GM19035 (cell line): ENCODE measurements around the gene TM4SF18.

ENCODE experiments used
- ATAC-seq: cut with Tn5 transposase; IDR thresholded peaks from one replicate; pipeline ENCODE4 v1.9.1; 2021; ENCODE audit not compliant: unreplicated experiment

Gene TM4SF18

GRCh38 chr3:149331396-149331795 is 2.0 kb downstream of the TM4SF18 start:
- no peak for ATAC-seq

DNA sequence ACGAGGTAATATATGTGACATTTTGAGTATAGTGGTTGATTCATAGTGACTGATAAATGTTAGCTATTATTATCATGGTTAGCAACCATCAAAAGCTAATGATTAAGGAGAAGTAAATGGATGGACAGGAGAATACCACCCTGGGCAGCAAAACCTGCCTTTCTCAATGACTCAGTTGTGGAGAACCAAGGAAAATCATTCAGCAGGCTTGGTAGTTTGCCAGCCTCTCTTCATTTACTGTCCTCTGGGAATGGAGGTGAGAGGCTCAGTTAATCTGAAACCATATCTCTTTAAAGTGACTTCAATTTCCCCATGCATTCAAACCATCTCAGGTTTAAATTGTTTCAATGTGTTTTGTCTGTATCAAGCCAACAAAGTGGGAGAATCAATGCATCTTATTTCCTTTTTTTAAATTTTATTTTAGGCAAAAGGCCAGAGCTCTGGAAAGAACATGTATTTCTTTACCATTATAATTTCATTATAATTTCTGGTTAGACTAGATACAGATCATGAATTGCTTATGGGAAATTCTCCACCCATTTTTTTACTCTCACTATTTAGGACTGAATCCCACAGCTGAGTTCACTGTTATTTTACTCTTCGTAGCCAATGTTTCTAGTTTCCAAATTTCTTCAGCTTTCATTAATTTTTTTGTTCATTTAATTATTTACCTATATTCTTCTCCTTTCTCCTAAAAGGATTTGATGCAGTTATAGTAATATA is 2.7 kb downstream of the TM4SF18 start:
- no peak for ATAC-seq

DNA sequence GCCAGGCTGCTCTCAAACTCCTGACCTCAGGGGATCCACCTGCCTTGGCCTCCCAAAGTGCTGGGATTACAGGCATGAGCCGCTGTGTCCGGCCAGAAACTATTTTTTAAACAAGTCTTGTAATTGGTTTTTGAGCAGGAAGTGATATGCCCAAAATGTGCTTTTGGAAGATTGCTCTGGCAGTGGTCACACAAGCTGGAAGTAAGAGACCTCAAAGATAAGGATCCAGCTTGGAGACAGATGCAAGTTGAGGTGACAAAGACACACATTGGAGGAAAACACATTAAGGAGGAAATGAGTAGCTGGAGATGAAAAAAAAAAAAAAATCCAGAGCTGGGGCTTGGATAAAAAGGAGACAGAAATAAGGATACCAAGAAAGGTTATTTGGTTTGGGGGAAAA is 6.3 kb downstream of the TM4SF18 start:
- ATAC-seq, result no peak

DNA sequence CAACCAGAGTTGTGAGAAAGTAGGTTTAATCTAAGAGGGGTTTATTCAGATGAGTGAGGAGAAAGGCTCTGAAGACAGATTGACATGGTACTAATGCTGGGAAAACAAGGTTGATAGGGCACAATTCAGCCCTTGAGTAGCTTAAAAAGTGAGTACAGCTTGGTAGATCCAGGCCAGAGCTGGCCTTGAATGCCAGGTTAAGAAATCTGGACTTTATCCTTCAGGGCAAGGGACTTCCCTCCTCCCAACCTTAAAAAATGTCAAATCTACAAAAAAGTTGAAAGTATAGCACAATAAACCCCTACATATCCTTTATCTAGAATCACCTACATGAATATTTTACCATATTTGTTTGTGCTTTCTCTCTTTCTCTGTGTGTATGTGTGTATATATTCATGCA is 7.9 kb downstream of the TM4SF18 start:
- ATAC-seq, result no peak

- no peak for ATAC-seq
These were observed 9.1 kb downstream of the TM4SF18 start for GRCh38 chr3:149324332-149324731.

DNA sequence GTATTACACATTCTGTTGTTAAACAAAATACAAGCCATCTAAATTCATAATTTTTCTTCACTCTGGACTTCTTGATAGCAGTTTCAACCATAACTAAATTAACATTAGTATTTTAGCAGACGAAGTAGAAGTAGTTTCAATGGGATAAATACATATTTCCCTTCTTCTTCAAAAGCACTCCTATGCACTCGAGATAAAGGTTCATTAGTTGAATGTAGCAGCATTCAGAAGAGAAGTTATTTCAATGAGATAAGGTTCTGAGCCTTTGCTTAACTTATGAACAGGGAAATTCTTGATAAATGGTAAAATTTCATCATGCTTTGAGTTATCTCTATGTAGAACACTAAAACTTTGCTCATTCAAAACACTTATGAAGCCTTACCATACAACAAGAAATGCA is 11.8 kb downstream of the TM4SF18 start:
- ATAC-seq, result no peak

DNA sequence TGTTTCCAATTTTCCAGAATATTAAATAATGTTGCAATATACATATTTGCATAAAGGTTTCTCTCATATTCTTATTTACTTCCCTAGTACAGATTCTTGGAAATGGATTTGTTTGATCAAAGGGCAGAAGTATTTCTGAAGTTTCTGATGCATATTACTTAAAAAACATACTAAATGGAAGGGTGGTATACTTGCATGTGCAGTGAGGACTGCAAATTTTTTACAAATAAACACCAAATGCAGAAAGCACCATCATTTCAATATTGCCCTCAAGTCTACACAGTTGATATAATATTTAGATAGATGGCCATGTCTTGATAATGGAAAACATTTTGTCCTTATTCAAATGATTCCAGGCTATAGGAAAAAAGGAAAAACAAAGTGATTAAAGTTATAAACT is 12.3 kb downstream of the TM4SF18 start:
- no peak for ATAC-seq

DNA sequence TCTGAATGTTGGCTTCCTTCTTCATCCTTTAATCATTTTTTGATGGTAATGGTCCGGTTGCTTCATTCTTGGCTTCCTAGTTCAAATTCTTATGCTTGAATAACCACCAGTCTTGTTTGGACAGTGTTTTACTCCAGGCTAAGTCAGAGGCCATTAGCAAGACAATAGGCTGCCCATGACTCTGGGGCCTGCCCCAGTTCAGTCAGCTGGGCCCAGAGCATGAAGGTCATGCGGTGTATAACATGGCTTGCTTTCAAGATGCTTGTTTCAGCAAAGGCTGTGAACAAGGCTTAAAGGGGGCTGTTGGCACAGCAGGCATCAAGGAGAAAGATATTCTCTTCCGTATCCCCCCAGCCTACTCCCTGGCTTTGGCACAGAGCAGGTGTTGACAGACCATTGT is 13.7 kb downstream of the TM4SF18 start:
- ATAC-seq, result no peak

- no peak for ATAC-seq
These were observed 16.4 kb downstream of the TM4SF18 start for GRCh38 chr3:149317072-149317471.

DNA sequence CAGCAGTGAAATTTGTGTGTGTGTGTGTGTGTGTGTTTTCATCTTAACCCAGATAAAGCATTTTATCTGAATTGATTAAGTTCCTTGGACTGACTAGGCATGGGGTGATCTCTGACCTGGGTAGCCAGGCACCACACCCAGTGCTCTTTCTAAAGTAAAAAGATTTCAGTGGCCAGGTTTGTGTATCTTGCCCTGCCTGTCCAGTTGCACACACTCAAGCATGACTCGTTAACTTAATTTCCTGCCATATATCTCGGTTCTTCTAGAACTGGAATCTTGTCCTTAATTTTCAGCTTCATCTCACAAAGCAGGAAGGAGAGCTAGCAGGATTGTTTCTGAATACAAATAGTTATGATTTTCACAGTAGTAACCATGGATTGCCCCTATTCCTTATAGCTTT is 17.0 kb downstream of the TM4SF18 start:
- no peak for ATAC-seq

- ATAC-seq, result no peak
These were observed 17.7 kb downstream of the TM4SF18 start for GRCh38 chr3:149315694-149316093.

- ATAC-seq, result no peak
These were observed 18.4 kb downstream of the TM4SF18 start for GRCh38 chr3:149314807-149315578.

- ATAC-seq, result no peak
These were observed 19.9 kb downstream of the TM4SF18 start for GRCh38 chr3:149313542-149313941.

DNA sequence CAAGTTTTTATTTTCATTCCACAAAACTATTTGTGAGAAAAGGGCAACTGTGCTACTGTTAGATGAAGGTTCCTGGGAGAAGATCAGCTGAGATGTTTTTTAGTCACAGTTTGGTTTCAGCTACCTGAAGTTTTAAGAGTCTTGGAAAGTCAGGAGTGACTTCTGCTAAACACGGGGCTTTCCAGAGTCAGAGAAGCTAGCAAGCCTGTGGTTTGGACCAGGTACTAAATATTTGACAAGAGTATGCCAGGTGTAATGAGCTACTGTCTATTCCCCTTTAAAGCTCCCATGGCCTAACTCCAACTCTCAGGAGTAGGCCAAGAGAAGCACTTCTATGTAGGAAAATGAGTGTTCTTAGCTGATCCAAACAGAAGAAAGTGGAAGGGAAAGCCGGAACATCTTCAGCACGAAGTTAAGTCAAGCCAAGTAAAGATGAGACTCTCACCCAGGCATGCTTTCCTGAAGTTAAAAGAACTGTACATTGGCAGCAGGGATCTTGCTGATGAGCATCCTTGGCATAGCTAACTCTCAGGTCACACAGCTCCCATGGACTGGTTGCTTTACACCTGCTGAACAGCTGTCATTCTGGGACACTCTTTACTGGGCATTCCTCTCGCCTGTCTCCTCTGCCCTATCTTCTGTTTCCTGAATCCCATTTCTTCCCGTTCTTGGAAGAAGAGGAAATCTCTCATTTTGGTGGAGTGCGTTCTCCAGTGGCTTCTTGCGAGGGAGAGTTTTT is 22.5 kb downstream of the TM4SF18 start:
- ATAC-seq, result no peak

DNA sequence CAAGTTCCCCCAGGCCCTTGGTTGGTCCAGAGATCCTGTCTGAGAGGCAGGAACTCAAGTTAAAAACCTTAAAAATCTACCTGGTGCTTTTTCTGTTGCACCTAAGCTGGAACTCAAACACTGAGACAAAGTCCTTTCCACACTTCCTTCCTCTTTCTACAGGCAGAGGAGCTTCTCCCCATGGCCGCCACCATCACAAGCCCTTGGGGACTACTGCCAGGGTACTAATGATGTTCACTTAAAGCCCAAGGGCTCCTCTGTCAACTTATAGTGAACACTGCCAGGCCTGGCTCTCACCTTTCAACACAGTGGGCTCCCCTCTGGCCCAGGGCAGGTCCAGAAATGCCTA is 26.0 kb downstream of the TM4SF18 start:
- no peak for ATAC-seq

GRCh38 chr3:149306751-149307434 is 26.5 kb downstream of the TM4SF18 start:
- ATAC-seq, result no peak

DNA sequence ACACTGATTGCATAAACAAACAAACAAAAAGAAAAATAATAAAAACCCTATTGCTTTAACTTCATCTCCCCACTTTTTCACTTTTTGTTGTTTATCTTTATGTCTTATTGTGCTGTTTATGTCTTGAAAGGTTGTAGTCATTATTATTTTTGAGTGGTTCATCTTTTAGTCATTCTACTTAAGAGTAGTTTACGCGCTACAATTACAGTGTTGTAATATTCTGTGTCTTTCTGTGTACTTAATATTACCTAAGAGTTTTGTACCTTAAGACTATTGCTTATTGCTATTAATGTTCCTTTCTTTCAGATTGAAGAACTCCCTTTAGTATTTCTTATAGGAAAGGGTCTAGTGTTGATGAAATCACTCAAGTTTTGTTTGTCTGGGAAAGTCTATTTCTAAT is 28.1 kb downstream of the TM4SF18 start:
- ATAC-seq, result no peak

- ATAC-seq, result no peak
These were observed 33.3 kb downstream of the TM4SF18 start for GRCh38 chr3:149299938-149300801.

DNA sequence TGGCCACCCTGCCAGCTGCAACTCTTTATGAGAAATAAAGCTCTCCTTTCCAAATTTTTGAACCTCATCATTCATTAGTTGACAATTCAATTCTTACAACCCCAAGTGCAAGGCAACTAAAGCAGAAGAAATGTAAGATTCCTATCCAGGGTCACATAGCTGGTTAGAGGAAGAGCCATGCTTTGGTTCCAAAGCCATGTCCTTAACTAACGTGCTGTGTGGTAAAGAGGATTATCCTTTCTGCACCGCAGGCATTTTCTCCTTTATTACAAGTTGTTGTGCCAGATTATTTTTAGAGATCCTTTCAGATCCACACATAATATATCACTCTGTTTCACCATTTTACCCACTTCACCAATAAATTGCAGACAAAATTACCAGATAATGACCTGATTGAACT is 36.5 kb downstream of the TM4SF18 start:
- ATAC-seq, result no peak

DNA sequence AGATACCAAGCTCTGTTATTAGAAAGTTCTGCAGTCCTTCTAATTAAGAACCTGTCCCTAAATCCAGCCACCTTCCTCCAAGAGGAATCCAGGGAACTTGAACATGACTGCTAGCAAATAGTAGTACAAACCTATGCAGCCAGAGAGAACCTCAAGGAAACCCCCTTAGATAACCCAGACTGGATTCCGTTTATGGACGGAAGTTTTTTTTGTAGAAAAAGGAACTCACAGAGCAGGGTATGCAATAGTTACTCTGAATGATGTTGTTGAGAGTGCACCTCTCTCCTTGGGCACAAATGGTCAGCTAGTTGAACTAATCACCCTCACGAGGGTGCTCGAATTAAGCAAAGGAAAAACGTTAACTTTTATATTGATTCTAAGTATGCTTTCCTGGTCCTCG is 40.8 kb downstream of the TM4SF18 start:
- ATAC-seq, result no peak

DNA sequence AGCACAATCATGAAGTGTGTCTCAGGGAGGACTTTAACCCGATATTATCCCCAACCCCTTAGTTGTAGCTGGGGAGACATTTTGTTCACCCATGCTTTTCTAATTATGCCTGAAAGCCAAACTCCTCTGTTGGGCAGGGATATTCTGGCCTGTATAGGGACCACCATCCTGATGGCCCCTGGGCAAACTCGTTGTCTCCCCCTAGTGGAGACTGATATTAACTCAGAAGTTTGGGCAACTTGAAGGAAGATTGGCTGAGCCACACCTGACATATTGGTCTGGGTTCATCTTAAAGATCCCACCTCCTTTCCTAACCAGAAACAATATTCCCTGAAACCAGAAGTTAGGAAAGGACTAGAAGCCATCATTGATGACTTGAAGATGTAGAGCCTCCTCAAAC is 42.3 kb downstream of the TM4SF18 start:
- no peak for ATAC-seq
